Tibial artery (tissue), 4 donors: ENCODE results near the gene BACH2.

Experiments
- DNase-seq, 2 donors: peaks; one replicate each; pipeline ENCODE4 v3.0.0-alpha.2; 2019
- H3K27ac ChIP-seq, 2 donors: fragments of 200-600 bp; sonication (generic) in 1 of 2; 1 replicate in 1 of 2; 2 replicates in 1 of 2; pipeline ENCODE4 v1.5.1; 2018 to 2019; ENCODE audit warnings: mild to moderate bottlenecking in 1 of 2
- H3K27me3 ChIP-seq, 2 donors: fragments of 200-600 bp; sonication (generic) in 1 of 2; one replicate each; pipeline versions ENCODE4 v1.5.1 to v1.6.0; 2016 to 2019
- H3K36me3 ChIP-seq, 3 donors: fragments of 200-600 bp; sonication (generic) in 2 of 3; one replicate each; pipeline ENCODE4 v1.5.1; 2016 to 2019; ENCODE audit warnings: mild to moderate bottlenecking in 2 of 3
- H3K4me1 ChIP-seq, 4 donors: fragments of 200-600 bp; sonication (generic) in 2 of 4; 1 replicate in 3 of 4; 2 replicates in 1 of 4; pipeline ENCODE4 v1.5.1; 2016 to 2019
- H3K4me3 ChIP-seq, 2 donors: fragments of 200-600 bp; sonication (generic) in 1 of 2; 1 replicate in 1 of 2; 2 replicates in 1 of 2; pipeline ENCODE4 v1.5.1; 2018 to 2019; ENCODE audit warnings: mild to moderate bottlenecking in 2 of 2
- H3K9me3 ChIP-seq, 3 donors: fragments of 200-600 bp; sonication (generic) in 1 of 3; one replicate each; pipeline ENCODE4 v1.5.1; 2016 to 2019
- intact Hi-C: fragments of 100-400 bp; cut with DNase I; formaldehyde crosslinking; loops from one replicate; pipeline ENCODE4 v1.15.0; 2023; ENCODE audit warnings: low total_unique reads
- TF ChIP-seq, protein P1 (sequence below), 2 experiments: fragments of 200-600 bp in 1 of 2; fragments of 450-650 bp in 1 of 2; IDR thresholded peaks; one replicate each; pipeline ENCODE4 v1.5.1; 2017 to 2019; ENCODE audit warnings: antibody characterized with exemption in 2 of 2, mild to moderate bottlenecking in 1 of 2, moderate library complexity in 1 of 2

Gene BACH2

DNA sequence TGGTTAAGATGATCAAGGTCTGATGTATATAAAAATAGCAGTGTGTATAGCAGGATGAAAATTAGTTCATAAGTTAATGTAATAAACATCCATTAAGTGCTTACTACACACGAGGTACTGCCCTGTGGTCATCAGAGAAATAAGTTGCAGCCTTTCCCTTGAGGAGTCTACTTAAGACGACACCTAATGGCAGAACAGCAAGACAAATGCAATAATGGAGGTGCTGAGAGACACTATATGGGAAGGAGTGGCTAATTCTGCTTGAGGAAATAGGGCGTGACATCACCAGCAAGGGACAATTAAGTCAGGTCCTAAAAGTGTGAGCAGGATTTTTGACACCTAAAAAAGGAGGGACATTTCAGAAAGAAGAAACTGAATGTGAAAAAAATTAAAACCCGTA lies 75.2 kb downstream of the BACH2 start:
- Histone ChIP-seq H3K36me3 (no peaks in the 10 kb centered on the region), H3K4me3 (no peak overlapping the region), H3K27me3 (no peaks in the 10 kb centered on the region), H3K9me3 (peaks cover 0 to 5% (median 0%) of the 10 kb centered on the region in 3 donors), H3K4me1 (peaks cover 0 to 31% (median 20%) of the 10 kb centered on the region in 4 donors), H3K27ac (no peak overlapping the region)
- TF ChIP-seq, protein P1, sequence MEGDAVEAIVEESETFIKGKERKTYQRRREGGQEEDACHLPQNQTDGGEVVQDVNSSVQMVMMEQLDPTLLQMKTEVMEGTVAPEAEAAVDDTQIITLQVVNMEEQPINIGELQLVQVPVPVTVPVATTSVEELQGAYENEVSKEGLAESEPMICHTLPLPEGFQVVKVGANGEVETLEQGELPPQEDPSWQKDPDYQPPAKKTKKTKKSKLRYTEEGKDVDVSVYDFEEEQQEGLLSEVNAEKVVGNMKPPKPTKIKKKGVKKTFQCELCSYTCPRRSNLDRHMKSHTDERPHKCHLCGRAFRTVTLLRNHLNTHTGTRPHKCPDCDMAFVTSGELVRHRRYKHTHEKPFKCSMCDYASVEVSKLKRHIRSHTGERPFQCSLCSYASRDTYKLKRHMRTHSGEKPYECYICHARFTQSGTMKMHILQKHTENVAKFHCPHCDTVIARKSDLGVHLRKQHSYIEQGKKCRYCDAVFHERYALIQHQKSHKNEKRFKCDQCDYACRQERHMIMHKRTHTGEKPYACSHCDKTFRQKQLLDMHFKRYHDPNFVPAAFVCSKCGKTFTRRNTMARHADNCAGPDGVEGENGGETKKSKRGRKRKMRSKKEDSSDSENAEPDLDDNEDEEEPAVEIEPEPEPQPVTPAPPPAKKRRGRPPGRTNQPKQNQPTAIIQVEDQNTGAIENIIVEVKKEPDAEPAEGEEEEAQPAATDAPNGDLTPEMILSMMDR (IDR thresholded peaks at IDR 0.05): no peak
- DNase-seq: no peak
- intact Hi-C loops: loop anchor here (10.0 kb wide), 1 partner anchor 73 kb away; the partner anchor contains the start of gene BACH2

DNA sequence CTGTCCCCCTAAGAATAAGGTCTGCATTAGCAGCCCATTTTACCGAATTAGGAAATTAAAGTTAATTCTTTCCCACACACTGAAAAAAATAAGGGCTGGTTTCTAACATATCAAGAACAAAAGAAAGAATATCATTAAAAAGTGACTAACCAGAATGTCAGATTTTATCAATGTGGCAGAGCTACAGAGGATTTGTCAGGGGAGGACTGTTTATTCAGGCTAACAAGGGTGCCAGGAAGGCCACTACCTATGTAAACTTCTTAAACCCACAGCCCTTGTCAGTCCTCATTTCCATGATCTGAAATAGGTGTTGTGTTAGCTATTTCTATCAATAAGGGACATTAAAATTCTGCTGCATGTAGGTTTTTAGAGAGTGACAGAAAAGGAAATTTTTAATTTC lies 76.4 kb downstream of the BACH2 start:
- H3K4me3 ChIP-seq: no peak overlapping the region
- H3K9me3 ChIP-seq: peaks cover 0 to 5% (median 0%) of the 10 kb centered on the region in 3 donors
- H3K27me3 ChIP-seq: no peaks in the 10 kb centered on the region
- no peak for DNase-seq
- no peaks in the 10 kb centered on the region for H3K36me3 ChIP-seq
- H3K27ac ChIP-seq: no peak overlapping the region
- peaks cover 0 to 41% (median 25%) of the 10 kb centered on the region in 4 donors for H3K4me1 ChIP-seq
- intact Hi-C loops: loop anchor here (10.0 kb wide), 1 partner anchor 75 kb away; the partner anchor contains the start of gene BACH2
- TF ChIP-seq, protein P1 (IDR thresholded peaks at IDR 0.05): no peak

DNA sequence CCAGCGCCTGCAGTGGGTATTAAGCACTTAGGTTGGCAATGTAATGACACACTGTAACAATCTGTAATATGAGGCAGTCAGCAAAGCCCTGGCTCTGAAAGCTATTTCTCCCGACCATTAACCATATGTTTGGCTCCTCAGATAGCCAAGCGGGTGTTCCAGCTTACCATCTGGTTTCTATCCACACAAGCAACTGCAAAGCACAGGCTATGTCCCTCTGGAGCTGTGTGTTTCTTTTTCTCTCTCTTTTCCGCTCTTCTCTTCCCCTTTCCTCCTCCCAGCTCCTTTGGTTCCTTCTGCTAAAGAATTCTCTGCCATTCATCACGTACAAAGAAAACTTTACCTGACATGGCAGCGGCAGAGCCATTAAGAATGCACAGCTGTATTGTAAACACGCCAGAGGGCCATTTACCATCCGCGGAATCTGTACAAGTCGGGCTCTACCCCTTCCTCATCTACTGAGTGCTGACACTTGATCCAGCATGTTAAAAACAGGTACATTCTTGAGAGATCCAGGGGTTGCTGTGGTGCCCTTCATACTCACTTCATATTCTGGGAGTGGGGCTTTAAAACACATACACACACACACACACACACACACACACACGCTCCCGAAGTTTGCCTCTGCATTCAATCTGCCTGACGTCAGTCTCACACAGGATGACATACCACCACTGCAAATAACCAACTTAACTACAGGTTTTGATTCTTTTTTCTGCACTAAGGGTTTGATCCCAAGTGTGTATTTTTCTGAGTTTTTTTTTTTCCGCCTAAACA lies 77.2 kb downstream of the BACH2 start:
- no peak for DNase-seq
- intact Hi-C loops: no loop called here
- H3K27ac ChIP-seq: peak overlapping the region; percentile 70 to 78
- peaks cover 0 to 5% (median 0%) of the 10 kb centered on the region in 3 donors for H3K9me3 ChIP-seq
- no peaks in the 10 kb centered on the region for H3K27me3 ChIP-seq
- H3K36me3 ChIP-seq: no peaks in the 10 kb centered on the region
- TF ChIP-seq, protein P1 (IDR thresholded peaks at IDR 0.05): no peak
- H3K4me3 ChIP-seq: peak overlapping the region; percentile 36 to 37
- H3K4me1 ChIP-seq: peaks cover 0 to 41% (median 25%) of the 10 kb centered on the region in 4 donors

DNA sequence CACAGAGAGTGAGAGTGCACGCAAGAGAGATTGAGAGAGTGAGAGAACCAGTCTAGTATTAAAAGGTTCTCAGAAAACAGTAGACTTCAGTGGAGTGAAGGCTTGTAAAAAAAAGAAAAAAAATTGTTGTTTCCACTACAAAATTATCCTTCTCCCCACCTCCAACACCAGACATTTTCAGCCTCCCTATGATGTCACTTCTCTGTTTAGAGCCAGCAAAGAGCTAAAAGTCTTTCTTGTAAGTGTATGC lies 77.8 kb downstream of the BACH2 start:
- DNase-seq: no peak
- H3K27me3 ChIP-seq: no peaks in the 10 kb centered on the region
- H3K4me1 ChIP-seq: peaks cover 0 to 41% (median 25%) of the 10 kb centered on the region in 4 donors
- H3K36me3 ChIP-seq: no peaks in the 10 kb centered on the region
- H3K27ac ChIP-seq: peak overlapping the region; percentile 70 to 78
- H3K9me3 ChIP-seq: peaks cover 0 to 5% (median 0%) of the 10 kb centered on the region in 3 donors
- peak overlapping the region; percentile 36 to 37 for H3K4me3 ChIP-seq
- TF ChIP-seq, protein P1 (IDR thresholded peaks at IDR 0.05): no peak
- intact Hi-C loops: no loop called here

DNA sequence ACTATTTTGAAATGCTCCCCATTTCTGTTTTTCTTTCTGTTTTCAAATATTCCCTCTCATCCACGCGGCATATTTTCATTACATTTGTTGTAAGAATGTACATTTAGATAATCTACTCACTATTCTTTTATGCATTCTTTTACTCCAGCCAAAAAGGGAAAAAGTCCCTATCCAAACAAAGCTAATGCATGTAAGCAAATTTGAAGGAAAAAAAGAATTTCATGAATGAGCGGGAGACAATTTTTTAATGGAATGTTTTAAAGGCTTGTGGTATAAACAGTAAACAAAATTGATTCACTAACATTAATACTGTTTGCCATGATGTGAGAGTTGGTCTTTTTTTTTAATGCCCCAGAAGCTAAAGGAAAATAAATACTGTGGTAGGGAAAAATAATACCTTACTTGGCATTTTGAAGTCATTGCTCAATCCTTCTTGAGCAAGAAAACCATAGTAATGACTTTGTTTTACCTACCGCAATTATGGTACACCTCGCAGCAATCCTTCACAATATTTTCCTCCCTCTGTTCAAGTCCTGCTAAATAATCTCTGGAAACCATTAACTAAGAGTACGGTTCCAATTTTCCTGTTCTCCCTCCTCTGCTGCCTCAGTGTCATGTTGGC lies 79.0 kb downstream of the BACH2 start:
- Histone ChIP-seq H3K27me3 (no peaks in the 10 kb centered on the region), H3K4me3 (peak overlapping the region; percentile 36 to 37), H3K27ac (peak overlapping the region; percentile 70 to 78), H3K36me3 (no peaks in the 10 kb centered on the region), H3K9me3 (no peaks in the 10 kb centered on the region), H3K4me1 (peaks cover 0 to 41% (median 25%) of the 10 kb centered on the region in 4 donors)
- TF ChIP-seq, protein P1 (IDR thresholded peaks at IDR 0.05): no peak
- no peak for DNase-seq
- intact Hi-C loops: no loop called here
